Measurements from ENCODE around the gene MED17.

Gene MED17

DNA sequence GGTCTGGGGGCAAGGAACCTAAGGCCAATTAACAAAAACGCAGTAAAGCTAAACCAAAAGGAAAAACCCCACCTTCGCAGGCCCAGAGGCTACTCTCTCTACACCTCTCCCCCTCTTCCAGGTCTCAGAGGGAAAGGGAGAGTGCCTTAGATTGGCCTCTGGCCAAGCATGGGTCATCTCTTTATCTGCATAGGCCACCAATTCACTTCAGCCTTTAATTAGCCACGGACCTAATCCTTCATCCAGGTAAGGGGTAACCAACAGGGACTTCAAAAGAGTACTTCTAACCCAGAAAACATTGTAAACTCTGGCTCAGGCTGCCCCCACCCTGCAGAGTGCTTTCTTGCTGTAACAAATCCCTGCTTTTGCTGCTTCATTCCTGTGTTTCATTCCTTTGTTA is 56.9 kb downstream of the MED17 start:
- WGBS (ENCODE audit: insufficient coverage), result 77% methylated on average over 3 of the region's 3 CpGs
- no peak overlapping the region for H3K27ac ChIP-seq (ENCODE audit: insufficient read depth in 1 of 2, low read depth in 1 of 2, low read length in 2 of 2, poor library complexity in 1 of 2, severe bottlenecking in 2 of 2)
- POLR2A ChIA-PET, result no interaction called here
- no peak overlapping the region for H3K4me3 ChIP-seq (ENCODE audit: control insufficient read depth in 1 of 7, extremely low read depth in 1 of 7, insufficient read depth in 4 of 7, low read depth in 2 of 7, low read length in 6 of 7)
- no peaks in the 10 kb centered on the region for H3K36me3 ChIP-seq (ENCODE audit: control insufficient read depth in 4 of 4, insufficient read depth in 4 of 4, low read length in 3 of 4)
- no peaks in the 10 kb centered on the region for H3K4me1 ChIP-seq (ENCODE audit: control extremely low read depth in 1 of 4, control insufficient read depth in 4 of 4, insufficient read depth in 4 of 4, low read length in 3 of 4)
- H3K9me3 ChIP-seq (ENCODE audit: control extremely low read depth in 1 of 5, control insufficient read depth in 4 of 5, insufficient read depth in 2 of 5, low read depth in 1 of 5, low read length in 4 of 5), result no peaks in the 10 kb centered on the region
- peaks cover 0 to 7% (median 0%) of the 10 kb centered on the region in 5 experiments for H3K27me3 ChIP-seq (replicated peaks in 2 of 5; ENCODE audit: control insufficient read depth in 4 of 5, insufficient read depth in 5 of 5, low read length in 4 of 5)
- no peak for DNase-seq
- CTCF ChIA-PET, result no interaction called here

DNA sequence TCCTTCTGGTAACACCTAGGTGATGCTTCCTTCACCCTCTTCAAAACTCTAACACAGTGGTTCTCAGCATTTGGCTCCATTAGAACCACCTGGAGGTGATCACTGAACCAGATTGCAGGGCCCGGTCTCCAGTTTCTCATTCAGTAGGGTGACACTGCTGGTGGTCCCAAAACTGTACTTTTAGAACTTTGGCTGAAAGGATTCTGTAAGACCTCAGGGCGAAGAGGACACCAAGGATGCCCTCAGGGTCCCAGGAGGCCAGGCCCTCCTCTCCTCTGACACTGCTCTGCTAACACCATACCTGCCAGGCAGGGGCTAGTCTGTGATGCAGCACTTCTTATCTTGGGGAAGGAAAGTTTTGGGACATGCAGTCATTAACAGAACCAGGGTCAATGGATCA is 57.4 kb downstream of the MED17 start:
- POLR2A ChIA-PET, result no interaction called here
- Histone ChIP-seq H3K4me3 (ENCODE audit: control insufficient read depth in 1 of 7, extremely low read depth in 1 of 7, insufficient read depth in 4 of 7, low read depth in 2 of 7, low read length in 6 of 7) (no peak overlapping the region), H3K4me1 (ENCODE audit: control extremely low read depth in 1 of 4, control insufficient read depth in 4 of 4, insufficient read depth in 4 of 4, low read length in 3 of 4) (no peaks in the 10 kb centered on the region), H3K9me3 (ENCODE audit: control extremely low read depth in 1 of 5, control insufficient read depth in 4 of 5, insufficient read depth in 2 of 5, low read depth in 1 of 5, low read length in 4 of 5) (no peaks in the 10 kb centered on the region), H3K27me3 (replicated peaks in 2 of 5; ENCODE audit: control insufficient read depth in 4 of 5, insufficient read depth in 5 of 5, low read length in 4 of 5) (peaks cover 0 to 7% (median 0%) of the 10 kb centered on the region in 5 experiments), H3K27ac (ENCODE audit: insufficient read depth in 1 of 2, low read depth in 1 of 2, low read length in 2 of 2, poor library complexity in 1 of 2, severe bottlenecking in 2 of 2) (no peak overlapping the region), H3K36me3 (ENCODE audit: control insufficient read depth in 4 of 4, insufficient read depth in 4 of 4, low read length in 3 of 4) (no peaks in the 10 kb centered on the region)
- CTCF ChIA-PET, result no interaction called here
- 100% methylated on average over 1 of the region's 2 CpGs for WGBS (ENCODE audit: insufficient coverage)
- DNase-seq, result no peak

- no peak for DNase-seq
- 96% methylated on average over 3 of the region's 4 CpGs for WGBS (ENCODE audit: insufficient coverage)
- ChIA-PET POLR2A (no interaction called here), CTCF (no interaction called here)
- no peaks in the 10 kb centered on the region for H3K4me1 ChIP-seq (ENCODE audit: control extremely low read depth in 1 of 4, control insufficient read depth in 4 of 4, insufficient read depth in 4 of 4, low read length in 3 of 4)
- H3K4me3 ChIP-seq (ENCODE audit: control insufficient read depth in 1 of 7, extremely low read depth in 1 of 7, insufficient read depth in 4 of 7, low read depth in 2 of 7, low read length in 6 of 7), result no peak overlapping the region
- H3K27me3 ChIP-seq (replicated peaks in 2 of 5; ENCODE audit: control insufficient read depth in 4 of 5, insufficient read depth in 5 of 5, low read length in 4 of 5), result peaks cover 0 to 7% (median 0%) of the 10 kb centered on the region in 5 experiments
- no peaks in the 10 kb centered on the region for H3K36me3 ChIP-seq (ENCODE audit: control insufficient read depth in 4 of 4, insufficient read depth in 4 of 4, low read length in 3 of 4)
- no peaks in the 10 kb centered on the region for H3K9me3 ChIP-seq (ENCODE audit: control extremely low read depth in 1 of 5, control insufficient read depth in 4 of 5, insufficient read depth in 2 of 5, low read depth in 1 of 5, low read length in 4 of 5)
- H3K27ac ChIP-seq (ENCODE audit: insufficient read depth in 1 of 2, low read depth in 1 of 2, low read length in 2 of 2, poor library complexity in 1 of 2, severe bottlenecking in 2 of 2), result no peak overlapping the region
Measured at GRCh38 chr11:93842034-93842433, 58.0 kb downstream of the MED17 start.

DNA sequence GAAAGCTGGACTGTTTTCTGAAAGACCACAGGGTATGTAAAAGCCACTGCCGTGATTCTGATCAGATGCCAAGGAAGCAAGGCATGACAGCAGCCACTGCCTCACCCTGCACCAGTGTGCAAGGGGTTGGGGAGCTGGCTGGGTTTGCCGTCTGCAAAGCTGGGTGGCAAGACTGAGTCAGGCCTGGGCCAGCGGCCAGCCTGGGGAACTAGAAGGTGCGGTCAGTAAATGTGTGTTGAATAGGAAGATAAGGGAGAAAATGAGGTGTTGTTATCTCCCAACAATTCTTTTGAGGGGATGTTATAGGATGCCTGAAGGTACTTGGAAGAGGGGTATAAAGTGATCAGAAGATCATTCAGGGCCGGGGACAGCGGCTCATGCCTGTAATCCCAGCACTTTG is 58.4 kb downstream of the MED17 start:
- DNase-seq, result peak in 2 of 3 donors; percentile 10 to 39
- H3K36me3 ChIP-seq (ENCODE audit: control insufficient read depth in 4 of 4, insufficient read depth in 4 of 4, low read length in 3 of 4), result no peaks in the 10 kb centered on the region

DNA sequence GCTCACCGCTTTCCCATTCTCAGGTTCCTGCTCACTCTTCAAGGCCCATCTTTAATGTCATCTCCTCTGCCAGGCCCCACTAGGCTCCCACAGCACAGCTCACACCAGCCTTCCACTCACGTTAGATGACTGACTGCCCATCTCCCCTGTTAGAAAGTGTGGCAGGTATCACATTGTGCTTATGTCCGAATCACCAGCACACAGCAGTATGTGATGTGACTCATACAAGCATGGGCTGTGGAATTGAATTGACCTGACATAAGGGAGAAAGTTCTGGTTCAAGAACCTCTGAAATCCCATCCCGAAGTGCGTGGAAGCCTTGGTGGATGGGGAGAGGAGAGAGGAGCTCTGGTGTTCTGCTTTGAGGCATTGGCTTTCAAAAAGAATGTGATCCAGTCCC is 59.8 kb downstream of the MED17 start:
- Histone ChIP-seq H3K4me1 (ENCODE audit: control extremely low read depth in 1 of 4, control insufficient read depth in 4 of 4, insufficient read depth in 4 of 4, low read length in 3 of 4) (no peaks in the 10 kb centered on the region), H3K36me3 (ENCODE audit: control insufficient read depth in 4 of 4, insufficient read depth in 4 of 4, low read length in 3 of 4) (no peaks in the 10 kb centered on the region), H3K9me3 (ENCODE audit: control extremely low read depth in 1 of 5, control insufficient read depth in 4 of 5, insufficient read depth in 2 of 5, low read depth in 1 of 5, low read length in 4 of 5) (no peaks in the 10 kb centered on the region), H3K27me3 (replicated peaks in 2 of 5; ENCODE audit: control insufficient read depth in 4 of 5, insufficient read depth in 5 of 5, low read length in 4 of 5) (peaks cover 0 to 7% (median 0%) of the 10 kb centered on the region in 5 experiments), H3K27ac (ENCODE audit: insufficient read depth in 1 of 2, low read depth in 1 of 2, low read length in 2 of 2, poor library complexity in 1 of 2, severe bottlenecking in 2 of 2) (no peak overlapping the region), H3K4me3 (ENCODE audit: control insufficient read depth in 1 of 7, extremely low read depth in 1 of 7, insufficient read depth in 4 of 7, low read depth in 2 of 7, low read length in 6 of 7) (no peak overlapping the region)
- WGBS (ENCODE audit: insufficient coverage), result 100% methylated on average over 5 of the region's 5 CpGs
- DNase-seq, result no peak
- ChIA-PET POLR2A (no interaction called here), CTCF (no interaction called here)

More for the DNA sequence above, 58.4 kb downstream of the MED17 start:
- WGBS (ENCODE audit: insufficient coverage), result 95% methylated on average over 6 of the region's 6 CpGs
- POLR2A ChIA-PET, result no interaction called here
- Histone ChIP-seq H3K27ac (ENCODE audit: insufficient read depth in 1 of 2, low read depth in 1 of 2, low read length in 2 of 2, poor library complexity in 1 of 2, severe bottlenecking in 2 of 2) (no peak overlapping the region), H3K4me3 (ENCODE audit: control insufficient read depth in 1 of 7, extremely low read depth in 1 of 7, insufficient read depth in 4 of 7, low read depth in 2 of 7, low read length in 6 of 7) (no peak overlapping the region), H3K27me3 (replicated peaks in 2 of 5; ENCODE audit: control insufficient read depth in 4 of 5, insufficient read depth in 5 of 5, low read length in 4 of 5) (peaks cover 0 to 7% (median 0%) of the 10 kb centered on the region in 5 experiments), H3K9me3 (ENCODE audit: control extremely low read depth in 1 of 5, control insufficient read depth in 4 of 5, insufficient read depth in 2 of 5, low read depth in 1 of 5, low read length in 4 of 5) (no peaks in the 10 kb centered on the region), H3K4me1 (ENCODE audit: control extremely low read depth in 1 of 4, control insufficient read depth in 4 of 4, insufficient read depth in 4 of 4, low read length in 3 of 4) (no peaks in the 10 kb centered on the region)
- CTCF ChIA-PET, result no interaction called here

DNA sequence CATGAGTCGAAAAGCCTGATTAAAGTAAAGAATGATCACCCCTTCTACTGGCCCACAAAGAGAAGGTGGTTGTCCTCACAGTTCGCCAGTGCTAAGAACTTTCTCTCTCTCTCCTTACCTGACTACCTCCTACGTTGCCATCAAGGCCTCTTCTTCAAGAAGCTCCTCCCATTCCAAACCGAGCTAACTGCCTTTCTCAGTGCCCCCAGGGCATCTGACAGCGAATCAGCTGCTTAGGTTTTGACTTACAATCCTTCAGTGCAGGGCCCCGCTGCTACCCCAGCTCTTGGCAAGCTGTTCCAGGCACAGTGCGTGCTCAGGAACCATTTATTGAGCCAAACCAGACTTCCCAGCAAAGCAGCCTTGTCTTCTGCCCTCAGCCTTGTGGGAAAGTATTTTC is 60.5 kb downstream of the MED17 start:
- CTCF ChIA-PET, result no interaction called here
- Histone ChIP-seq H3K9me3 (ENCODE audit: control extremely low read depth in 1 of 5, control insufficient read depth in 4 of 5, insufficient read depth in 2 of 5, low read depth in 1 of 5, low read length in 4 of 5) (no peaks in the 10 kb centered on the region), H3K4me3 (ENCODE audit: control insufficient read depth in 1 of 7, extremely low read depth in 1 of 7, insufficient read depth in 4 of 7, low read depth in 2 of 7, low read length in 6 of 7) (no peak overlapping the region), H3K4me1 (ENCODE audit: control extremely low read depth in 1 of 4, control insufficient read depth in 4 of 4, insufficient read depth in 4 of 4, low read length in 3 of 4) (peaks cover 0 to 1% (median under 1%) of the 10 kb centered on the region in 4 experiments), H3K36me3 (ENCODE audit: control insufficient read depth in 4 of 4, insufficient read depth in 4 of 4, low read length in 3 of 4) (no peaks in the 10 kb centered on the region), H3K27ac (ENCODE audit: insufficient read depth in 1 of 2, low read depth in 1 of 2, low read length in 2 of 2, poor library complexity in 1 of 2, severe bottlenecking in 2 of 2) (no peak overlapping the region), H3K27me3 (replicated peaks in 2 of 5; ENCODE audit: control insufficient read depth in 4 of 5, insufficient read depth in 5 of 5, low read length in 4 of 5) (peaks cover 0 to 9% (median 0%) of the 10 kb centered on the region in 5 experiments)
- DNase-seq, result no peak
- 88% methylated on average over 7 of the region's 7 CpGs for WGBS (ENCODE audit: insufficient coverage)
- POLR2A ChIA-PET, result no interaction called here

- ChIA-PET CTCF (no interaction called here), POLR2A (no interaction called here)
- no peak for DNase-seq
Measured at GRCh38 chr11:93845181-93846092, 61.4 kb downstream of the MED17 start.

More at GRCh38 chr11:93845181-93846092, 61.4 kb downstream of the MED17 start:
- no peak overlapping the region for H3K4me3 ChIP-seq (ENCODE audit: control insufficient read depth in 1 of 7, extremely low read depth in 1 of 7, insufficient read depth in 4 of 7, low read depth in 2 of 7, low read length in 6 of 7)
- H3K4me1 ChIP-seq (ENCODE audit: control extremely low read depth in 1 of 4, control insufficient read depth in 4 of 4, insufficient read depth in 4 of 4, low read length in 3 of 4), result peaks cover 0 to 9% (median 5%) of the 10 kb centered on the region in 4 experiments
- H3K27me3 ChIP-seq (replicated peaks in 2 of 5; ENCODE audit: control insufficient read depth in 4 of 5, insufficient read depth in 5 of 5, low read length in 4 of 5), result peaks cover 0 to 9% (median 0%) of the 10 kb centered on the region in 5 experiments
- 68% methylated on average over 7 of the region's 8 CpGs for WGBS (ENCODE audit: insufficient coverage)
- H3K9me3 ChIP-seq (ENCODE audit: control extremely low read depth in 1 of 5, control insufficient read depth in 4 of 5, insufficient read depth in 2 of 5, low read depth in 1 of 5, low read length in 4 of 5), result no peaks in the 10 kb centered on the region
- H3K27ac ChIP-seq (ENCODE audit: insufficient read depth in 1 of 2, low read depth in 1 of 2, low read length in 2 of 2, poor library complexity in 1 of 2, severe bottlenecking in 2 of 2), result no peak overlapping the region
- H3K36me3 ChIP-seq (ENCODE audit: control insufficient read depth in 4 of 4, insufficient read depth in 4 of 4, low read length in 3 of 4), result no peaks in the 10 kb centered on the region
